Suprapubic skin (tissue), 4 donors: Measurements from ENCODE around the gene FNBP1. TPM values are rescaled to one million over a fixed set of nuclear protein-coding genes. Genes with fewer than 3 reads are reported as not detected.
"Not testable (repeated sequence)": the region's sequence is repeated elsewhere in the genome, so short reads cannot be mapped to it uniquely, and the experiment has no call there.

Experiments
- DNase-seq, 2 donors: peaks; one replicate each; pipeline ENCODE4 v3.0.0-alpha.2; 2019; ENCODE audit warnings: low spot score in 2 of 2
- H3K27ac ChIP-seq: fragments of 200-600 bp; sonication (generic); one replicate; pipeline ENCODE4 v1.5.1; 2019
- H3K27me3 ChIP-seq: fragments of 200-600 bp; sonication (generic); one replicate; pipeline ENCODE4 v1.5.1; 2019
- H3K36me3 ChIP-seq: fragments of 200-600 bp; sonication (generic); one replicate; pipeline ENCODE4 v1.5.1; 2019
- H3K4me1 ChIP-seq: fragments of 200-600 bp; sonication (generic); one replicate; pipeline ENCODE4 v1.5.1; 2019
- H3K4me3 ChIP-seq: fragments of 200-600 bp; sonication (generic); one replicate; pipeline ENCODE4 v1.5.1; 2019; ENCODE audit warnings: mild to moderate bottlenecking
- H3K9me3 ChIP-seq: fragments of 200-600 bp; sonication (generic); one replicate; pipeline ENCODE4 v1.5.1; 2019
- EP300 ChIP-seq: sonication (generic); formaldehyde crosslinking; IDR thresholded peaks from one replicate; pipeline ENCODE4 v1.6.1; 2017; ENCODE audit warnings: antibody characterized with exemption
- POLR2A ChIP-seq, 2 donors: fragments of 450-650 bp; IDR thresholded peaks; one replicate each; pipeline ENCODE4 v1.6.1; 2017; ENCODE audit warnings: antibody characterized with exemption in 2 of 2, mild to moderate bottlenecking in 2 of 2, moderate library complexity in 2 of 2
- POLR2AphosphoS5 ChIP-seq, 3 donors: sonication (generic); formaldehyde crosslinking; IDR thresholded peaks; one replicate each; pipeline ENCODE4 v1.6.1; 2017; ENCODE audit warnings: antibody characterized with exemption in 3 of 3
- WGBS: methylation state at CpG from one replicate; pipeline ENCODE4 v1.1.5; 2018; 5-methylcytosine and 5-hydroxymethylcytosine counted together
- total RNA-seq, 4 donors: library from RNA; depleted of rRNA; stranded (reverse); fragments of >200 nt; gene quantifications; one replicate each; pipeline ENCODE4 v1.1.0, GENCODE V29; 2016
- TF ChIP-seq, protein P1 (sequence below), 2 donors: fragments of 200-600 bp in 1 of 2; fragments of 450-650 bp in 1 of 2; sonication (generic) in 1 of 2; IDR thresholded peaks; one replicate each; pipeline ENCODE4 v1.5.1; 2016 to 2019; ENCODE audit warnings: antibody characterized with exemption in 2 of 2, mild to moderate bottlenecking in 1 of 2, moderate library complexity in 1 of 2

The FNBP1 gene
- total RNA-seq, 4 donors from 2014 or later, result 23.7 to 50.5 (median 43.3) TPM

- Histone ChIP-seq H3K27ac (no peak overlapping the region), H3K27me3 (no peaks in the 10 kb centered on the region), H3K36me3 (peaks cover 62% of the 10 kb centered on the region), H3K4me1 (no peaks in the 10 kb centered on the region), H3K4me3 (no peak overlapping the region), H3K9me3 (no peaks in the 10 kb centered on the region)
- no peak for DNase-seq
- WGBS, result 65% methylated on average over 8 of the region's 8 CpGs
- TF ChIP-seq, protein P1, sequence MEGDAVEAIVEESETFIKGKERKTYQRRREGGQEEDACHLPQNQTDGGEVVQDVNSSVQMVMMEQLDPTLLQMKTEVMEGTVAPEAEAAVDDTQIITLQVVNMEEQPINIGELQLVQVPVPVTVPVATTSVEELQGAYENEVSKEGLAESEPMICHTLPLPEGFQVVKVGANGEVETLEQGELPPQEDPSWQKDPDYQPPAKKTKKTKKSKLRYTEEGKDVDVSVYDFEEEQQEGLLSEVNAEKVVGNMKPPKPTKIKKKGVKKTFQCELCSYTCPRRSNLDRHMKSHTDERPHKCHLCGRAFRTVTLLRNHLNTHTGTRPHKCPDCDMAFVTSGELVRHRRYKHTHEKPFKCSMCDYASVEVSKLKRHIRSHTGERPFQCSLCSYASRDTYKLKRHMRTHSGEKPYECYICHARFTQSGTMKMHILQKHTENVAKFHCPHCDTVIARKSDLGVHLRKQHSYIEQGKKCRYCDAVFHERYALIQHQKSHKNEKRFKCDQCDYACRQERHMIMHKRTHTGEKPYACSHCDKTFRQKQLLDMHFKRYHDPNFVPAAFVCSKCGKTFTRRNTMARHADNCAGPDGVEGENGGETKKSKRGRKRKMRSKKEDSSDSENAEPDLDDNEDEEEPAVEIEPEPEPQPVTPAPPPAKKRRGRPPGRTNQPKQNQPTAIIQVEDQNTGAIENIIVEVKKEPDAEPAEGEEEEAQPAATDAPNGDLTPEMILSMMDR (IDR thresholded peaks at IDR 0.05), result no peak
- TF ChIP-seq POLR2A (IDR thresholded peaks at IDR 0.05) (no peak), POLR2AphosphoS5 (IDR thresholded peaks at IDR 0.05) (no peak), EP300 (no peak)
Measured at GRCh38 chr9:129898185-129898584, 144.8 kb downstream of the FNBP1 start.

DNA sequence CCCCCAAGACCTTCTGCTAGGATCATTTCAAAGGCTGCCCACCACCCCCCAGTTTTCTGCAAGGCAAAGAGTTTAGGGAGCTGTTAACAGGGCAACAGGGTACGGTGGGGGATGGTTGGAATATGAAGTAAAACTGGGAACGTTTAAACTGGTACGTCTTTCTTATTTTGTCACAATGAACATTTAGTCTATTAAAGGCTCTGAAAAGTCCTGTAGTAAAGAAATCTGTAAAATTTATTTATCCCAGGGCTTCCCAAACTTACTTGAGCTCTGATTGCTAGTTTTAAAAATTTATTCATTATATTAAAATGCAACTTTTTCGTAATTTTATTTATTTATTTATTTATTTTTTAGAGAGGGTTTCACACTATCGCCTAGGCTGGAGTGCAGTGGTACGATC lies 145.7 kb downstream of the FNBP1 start:
- whole genome bisulfite sequencing, result 93% methylated on average over 6 of the region's 6 CpGs
- Histone ChIP-seq H3K9me3 (no peaks in the 10 kb centered on the region), H3K27me3 (no peaks in the 10 kb centered on the region), H3K4me1 (no peaks in the 10 kb centered on the region), H3K4me3 (no peak overlapping the region), H3K27ac (no peak overlapping the region), H3K36me3 (peaks cover 59% of the 10 kb centered on the region)
- no peak for TF ChIP-seq POLR2A (IDR thresholded peaks at IDR 0.05)
- no peak for TF ChIP-seq EP300
- TF ChIP-seq, protein P1 (IDR thresholded peaks at IDR 0.05), result no peak
- TF ChIP-seq POLR2AphosphoS5 (IDR thresholded peaks at IDR 0.05), result no peak
- no peak for DNase-seq

DNA sequence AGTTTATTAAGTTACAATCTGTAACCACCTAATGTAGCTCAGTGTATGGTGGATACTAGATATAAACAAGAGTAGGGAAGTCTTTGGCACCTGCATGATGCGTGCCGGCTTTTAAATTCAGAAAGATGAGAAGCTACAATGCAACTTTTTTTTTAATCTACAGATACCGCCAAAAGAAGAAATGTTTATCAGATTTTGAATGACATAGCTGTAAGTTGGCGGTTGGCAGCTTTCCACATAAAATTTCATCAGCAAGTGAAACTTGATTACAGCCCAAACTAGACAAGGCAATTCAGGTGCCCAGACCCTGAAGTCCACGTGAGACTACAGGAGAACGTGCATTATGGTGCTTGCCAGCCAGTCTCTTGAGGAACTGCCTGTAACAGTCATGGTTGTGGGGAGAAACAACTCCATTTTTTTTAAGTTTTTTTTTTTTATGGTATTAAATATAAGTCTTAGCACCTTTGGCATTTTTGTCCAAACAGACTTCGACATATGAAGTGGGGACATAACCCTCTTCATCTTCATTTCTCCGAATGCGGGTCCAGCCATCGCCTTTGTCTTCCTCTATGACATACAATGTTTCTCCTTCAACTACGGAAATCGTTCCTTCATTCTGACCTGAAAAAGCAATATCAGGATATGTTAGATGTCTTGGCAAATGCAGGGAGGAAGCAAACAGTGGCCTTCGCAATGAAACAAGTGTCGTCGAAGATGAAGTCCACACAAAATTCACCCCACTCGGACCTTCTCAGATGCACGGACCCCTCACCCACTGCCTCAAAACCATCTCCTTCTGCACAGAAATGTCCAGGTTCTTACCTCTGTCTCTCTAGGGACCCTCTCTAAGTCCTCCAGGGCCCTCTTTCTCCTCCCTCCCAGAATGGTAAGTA lies 147.4 kb downstream of the FNBP1 start:
- no peaks in the 10 kb centered on the region for H3K9me3 ChIP-seq
- WGBS, result 92% methylated on average over 17 of the region's 17 CpGs
- DNase-seq, result peak in 1 of 2 donors; percentile 32
- H3K36me3 ChIP-seq, result peaks cover 48% of the 10 kb centered on the region
- no peak overlapping the region for H3K27ac ChIP-seq
- TF ChIP-seq POLR2A (IDR thresholded peaks at IDR 0.05) (no peak), POLR2AphosphoS5 (IDR thresholded peaks at IDR 0.05) (no peak), EP300 (no peak)
- TF ChIP-seq, protein P1 (IDR thresholded peaks at IDR 0.05), result no peak
- no peaks in the 10 kb centered on the region for H3K4me1 ChIP-seq
- no peak overlapping the region for H3K4me3 ChIP-seq
- H3K27me3 ChIP-seq, result no peaks in the 10 kb centered on the region

DNA sequence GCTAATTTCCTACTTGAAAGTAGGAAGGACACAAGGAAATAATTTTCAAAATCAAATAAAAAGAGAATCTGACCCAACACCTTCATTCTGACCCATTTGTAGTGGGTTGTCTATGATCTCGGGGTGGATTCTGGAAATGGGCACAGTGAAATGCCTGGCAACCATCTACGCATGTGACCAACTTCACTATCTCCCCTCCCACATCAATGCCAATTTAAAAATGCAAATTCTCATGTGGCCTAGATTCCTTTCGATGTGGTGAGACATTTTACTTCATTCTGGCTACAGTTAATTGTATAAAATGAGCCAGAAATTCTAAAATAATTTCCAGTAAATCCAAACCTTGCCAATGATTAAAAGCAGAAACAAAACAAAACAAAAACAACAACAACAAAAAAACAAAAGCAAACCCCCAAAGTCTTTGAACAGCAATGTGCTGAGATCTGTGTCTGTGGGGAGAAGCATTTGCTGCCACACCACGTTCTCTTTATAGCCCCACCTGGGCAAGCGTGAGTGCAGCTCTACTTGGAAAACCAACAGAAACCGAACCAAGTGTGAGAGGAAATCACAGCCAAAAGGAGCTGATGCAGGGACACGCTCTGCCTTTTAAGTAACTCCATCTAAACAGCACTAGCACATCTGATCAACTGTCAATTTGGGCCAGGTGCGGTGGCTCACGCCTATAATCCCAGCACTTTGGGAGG lies 148.7 kb downstream of the FNBP1 start:
- no peak overlapping the region for H3K27ac ChIP-seq
- DNase-seq, result no peak
- WGBS, result 66% methylated on average over 9 of the region's 9 CpGs
- H3K4me1 ChIP-seq, result peaks cover 4% of the 10 kb centered on the region
- H3K27me3 ChIP-seq, result no peaks in the 10 kb centered on the region
- TF ChIP-seq EP300 (no peak), POLR2A (IDR thresholded peaks at IDR 0.05) (no peak), POLR2AphosphoS5 (IDR thresholded peaks at IDR 0.05) (no peak)
- TF ChIP-seq, protein P1 (IDR thresholded peaks at IDR 0.05), result no peak
- no peaks in the 10 kb centered on the region for H3K9me3 ChIP-seq
- H3K36me3 ChIP-seq, result peaks cover 46% of the 10 kb centered on the region
- H3K4me3 ChIP-seq, result no peak overlapping the region

DNA sequence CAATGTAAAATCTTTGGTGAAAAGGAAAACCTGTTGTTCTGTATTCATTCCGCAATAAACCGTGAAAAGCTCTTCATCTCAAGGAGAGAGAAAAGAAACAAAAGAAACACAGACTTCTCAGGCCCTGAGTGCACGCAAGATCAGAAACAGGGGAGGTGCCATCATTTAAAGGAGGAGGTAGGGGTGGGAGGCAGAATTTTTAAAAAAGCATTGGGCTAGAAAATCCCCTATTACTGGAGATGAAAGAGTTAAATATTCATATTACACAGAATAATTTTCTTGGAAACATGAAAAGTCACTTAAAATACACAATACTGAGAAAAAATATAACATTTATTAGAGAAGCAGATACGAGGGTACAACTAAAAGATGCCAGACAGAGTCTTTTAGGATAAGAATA lies 151.4 kb downstream of the FNBP1 start:
- Histone ChIP-seq H3K27me3 (no peaks in the 10 kb centered on the region), H3K27ac (no peak overlapping the region), H3K4me1 (peaks cover 10% of the 10 kb centered on the region), H3K9me3 (no peaks in the 10 kb centered on the region), H3K4me3 (no peak overlapping the region), H3K36me3 (peaks cover 36% of the 10 kb centered on the region)
- WGBS, result 80% methylated on average over 4 of the region's 4 CpGs
- TF ChIP-seq POLR2AphosphoS5 (IDR thresholded peaks at IDR 0.05), result no peak
- no peak for TF ChIP-seq POLR2A (IDR thresholded peaks at IDR 0.05)
- no peak for DNase-seq

DNA sequence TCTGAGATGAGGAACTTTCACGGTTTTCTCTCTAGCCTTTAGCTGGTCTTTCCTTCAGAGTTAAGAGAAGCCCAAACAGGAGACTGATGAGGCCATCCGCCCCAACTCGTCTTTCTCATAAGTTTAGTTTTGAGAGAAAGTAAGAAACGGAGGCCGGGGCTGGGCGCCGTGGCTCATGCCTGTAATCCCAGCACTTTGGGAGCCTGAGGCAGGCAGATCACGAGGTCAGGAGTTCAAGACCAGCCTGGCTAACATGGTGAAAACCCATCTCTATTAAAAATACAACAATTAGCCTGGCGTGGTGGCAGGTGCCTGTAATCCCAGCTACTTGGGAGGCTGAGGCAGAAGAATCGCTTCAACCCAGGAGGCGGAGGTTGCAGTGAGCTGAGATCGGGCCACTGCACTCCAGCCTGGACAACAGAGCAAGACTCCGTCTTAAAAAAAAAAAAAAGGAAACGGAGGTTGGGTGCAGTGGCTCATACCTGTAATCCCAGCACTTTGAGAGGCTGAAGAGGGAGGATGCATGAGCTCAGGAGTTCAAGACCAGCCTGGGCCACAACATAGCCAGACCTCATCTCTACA lies 152.2 kb downstream of the FNBP1 start:
- 79% methylated on average over 14 of the region's 14 CpGs for WGBS

More for the DNA sequence above, 152.2 kb downstream of the FNBP1 start:
- DNase-seq, H3K27ac ChIP-seq, H3K9me3 ChIP-seq, H3K27me3 ChIP-seq: not testable (repeated sequence)
- peaks cover 18% of the 10 kb centered on the region for H3K4me1 ChIP-seq
- peaks cover 30% of the 10 kb centered on the region for H3K36me3 ChIP-seq
- H3K4me3 ChIP-seq, result peak overlapping the region; percentile 28
